ENCODE data around the gene ZNF469.

DNA sequence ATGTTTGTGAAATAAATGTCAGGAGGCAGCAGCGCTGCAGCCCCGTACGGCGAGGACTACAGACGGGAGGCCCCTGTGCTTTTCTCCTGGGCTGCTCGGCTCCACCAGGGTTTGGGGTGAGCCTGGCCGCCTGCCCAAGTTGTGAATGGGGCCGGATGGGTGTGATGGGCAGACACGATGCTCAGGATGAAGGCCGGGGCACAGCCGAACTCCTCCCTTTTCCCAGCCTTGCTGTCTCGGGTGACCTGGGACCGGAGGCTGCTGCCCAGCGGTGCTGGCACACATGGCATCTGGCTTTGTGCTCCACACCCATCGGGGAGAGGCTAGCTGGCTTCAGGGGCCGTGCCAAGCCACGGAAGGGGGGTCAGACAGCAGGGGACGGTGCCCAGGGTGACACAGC is 36.1 kb downstream of the ZNF469 start:
- no peak for TF ChIP-seq RAD21 (conservative IDR thresholded peaks at IDR 0.05)
- TF ChIP-seq EZH2 (IDR thresholded peaks at IDR 0.05; ENCODE audit: borderline replicate concordance, insufficient read depth, low read length, poor library complexity, severe bottlenecking) = no peak
- TF ChIP-seq, protein P1, sequence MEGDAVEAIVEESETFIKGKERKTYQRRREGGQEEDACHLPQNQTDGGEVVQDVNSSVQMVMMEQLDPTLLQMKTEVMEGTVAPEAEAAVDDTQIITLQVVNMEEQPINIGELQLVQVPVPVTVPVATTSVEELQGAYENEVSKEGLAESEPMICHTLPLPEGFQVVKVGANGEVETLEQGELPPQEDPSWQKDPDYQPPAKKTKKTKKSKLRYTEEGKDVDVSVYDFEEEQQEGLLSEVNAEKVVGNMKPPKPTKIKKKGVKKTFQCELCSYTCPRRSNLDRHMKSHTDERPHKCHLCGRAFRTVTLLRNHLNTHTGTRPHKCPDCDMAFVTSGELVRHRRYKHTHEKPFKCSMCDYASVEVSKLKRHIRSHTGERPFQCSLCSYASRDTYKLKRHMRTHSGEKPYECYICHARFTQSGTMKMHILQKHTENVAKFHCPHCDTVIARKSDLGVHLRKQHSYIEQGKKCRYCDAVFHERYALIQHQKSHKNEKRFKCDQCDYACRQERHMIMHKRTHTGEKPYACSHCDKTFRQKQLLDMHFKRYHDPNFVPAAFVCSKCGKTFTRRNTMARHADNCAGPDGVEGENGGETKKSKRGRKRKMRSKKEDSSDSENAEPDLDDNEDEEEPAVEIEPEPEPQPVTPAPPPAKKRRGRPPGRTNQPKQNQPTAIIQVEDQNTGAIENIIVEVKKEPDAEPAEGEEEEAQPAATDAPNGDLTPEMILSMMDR (IDR thresholded peaks at IDR 0.05; ENCODE audit: poor library complexity, severe bottlenecking) = no peak

Data from neural cell (in vitro differentiated cells).